NOMO-1 treated with dmso at 0.1 percent for 144 hours (cell line): ENCODE results near the gene KCNA4.
"Not testable (repeated sequence)": the region's sequence is repeated elsewhere in the genome, so short reads cannot be mapped to it uniquely, and the experiment has no call there.

Experiments used
- DNase-seq: peaks from one replicate; lab custom pipeline; 2025; ENCODE audit not compliant: unreplicated experiment; lab: John Stamatoyannopoulos, UW

KCNA4 gene

GRCh38 chr11:30000986-30001750, 15.7 kb downstream of the KCNA4 start:
- DNase-seq, result no peak

GRCh38 chr11:29996016-29996415, 20.8 kb downstream of the KCNA4 start:
- DNase-seq, result no peak

- no peak for DNase-seq
Measured at GRCh38 chr11:29989174-29989970, 27.5 kb downstream of the KCNA4 start.

GRCh38 chr11:29985248-29985647, 31.6 kb downstream of the KCNA4 start:
- DNase-seq, result no peak

- DNase-seq, result no peak
Measured at GRCh38 chr11:29984544-29984943, 32.3 kb downstream of the KCNA4 start.

- no peak for DNase-seq
Measured at GRCh38 chr11:29978549-29978948, 38.3 kb downstream of the KCNA4 start.

- DNase-seq, result not testable (repeated sequence)
Measured at GRCh38 chr11:29975580-29975979, 41.2 kb downstream of the KCNA4 start.

GRCh38 chr11:29963796-29964195, 53.0 kb downstream of the KCNA4 start:
- no peak for DNase-seq

- DNase-seq, result no peak
Measured at GRCh38 chr11:29963036-29963435, 53.8 kb downstream of the KCNA4 start.

- no peak for DNase-seq
Measured at GRCh38 chr11:29962243-29962642, 54.6 kb downstream of the KCNA4 start.
